DND-41 (cell line): ENCODE results near the gene IVD.

ENCODE experiments used
- ATAC-seq: fragments of 200-7000 bp; cut with Tn5 transposase; 3 replicates; pipeline ENCODE4 v1.9.1; 2021; ENCODE audit warnings: low read depth; ENCODE audit not compliant: insufficient read depth
- DNase-seq: peaks from one replicate; pipeline ENCODE4 v3.0.0-alpha.2; 2020
- H2AFZ ChIP-seq: 2 replicates; pipeline ENCODE4 v1.6.0; 2012; ENCODE audit warnings: low read depth, low read length
- H3K27ac ChIP-seq: 2 replicates; pipeline ENCODE4 v1.5.1; 2012; ENCODE audit warnings: low read length, inconsistent platforms
- H3K27me3 ChIP-seq: fragments of 200-600 bp; sonication (generic); 2 replicates; pipeline ENCODE4 v1.6.0; 2012; ENCODE audit warnings: low read length, mild to moderate bottlenecking, inconsistent platforms; ENCODE audit not compliant: insufficient read depth, poor library complexity
- H3K36me3 ChIP-seq: 2 replicates; pipeline ENCODE4 v1.5.1; 2012; ENCODE audit warnings: low read length, inconsistent platforms; ENCODE audit not compliant: insufficient read depth
- H3K4me1 ChIP-seq: 2 replicates; pipeline ENCODE4 v1.5.1; 2012; ENCODE audit warnings: mild to moderate bottlenecking, low read length; ENCODE audit not compliant: insufficient read depth
- H3K4me2 ChIP-seq: 2 replicates; pipeline ENCODE4 v1.6.0; 2012; ENCODE audit warnings: mild to moderate bottlenecking, moderate library complexity, low read length, inconsistent platforms; ENCODE audit not compliant: insufficient read depth
- H3K4me3 ChIP-seq, 2 experiments: fragments of 200-600 bp in 1 of 2; shearing (Covaris generic) in 1 of 2; 2 replicates each; pipeline ENCODE4 v1.5.1; 2012 to 2016; ENCODE audit warnings: inconsistent platforms in 2 of 2, low read length in 2 of 2, mild to moderate bottlenecking in 2 of 2, low read depth in 1 of 2, moderate library complexity in 1 of 2
- H3K79me2 ChIP-seq: 2 replicates; pipeline ENCODE4 v1.6.0; 2012; ENCODE audit warnings: low read length, inconsistent platforms; ENCODE audit not compliant: insufficient read depth
- H3K9ac ChIP-seq: 2 replicates; pipeline ENCODE4 v1.6.0; 2012; ENCODE audit warnings: low read depth, mild to moderate bottlenecking, inconsistent platforms, low read length, moderate library complexity
- H3K9me3 ChIP-seq: 2 replicates; pipeline ENCODE4 v1.5.1; 2012; ENCODE audit warnings: low read length, moderate library complexity, mild to moderate bottlenecking, inconsistent platforms; ENCODE audit not compliant: insufficient read depth, severe bottlenecking
- H4K20me1 ChIP-seq: 2 replicates; pipeline ENCODE4 v1.6.0; 2012; ENCODE audit warnings: low read length; ENCODE audit not compliant: insufficient read depth
- CTCF ChIP-seq: IDR thresholded peaks from 2 replicates; pipeline ENCODE4 v1.5.1; 2012; ENCODE audit warnings: borderline replicate concordance, low read length, moderate library complexity, mild to moderate bottlenecking; ENCODE audit not compliant: poor library complexity, severe bottlenecking; ENCODE audit errors: extremely low read depth
- EZH2 ChIP-seq: IDR thresholded peaks from 3 replicates; pipeline ENCODE4 v1.6.1; 2012; ENCODE audit warnings: borderline replicate concordance, low read depth, mild to moderate bottlenecking, moderate library complexity, low read length, inconsistent platforms; ENCODE audit not compliant: severe bottlenecking

Gene IVD

GRCh38 chr15:40470423-40471104 lies 65.0 kb downstream of the IVD start, which contains the start of gene CHST14:
TSS of gene CHST14 (plus strand) at chr15:40470984. CDS start at chr15:40471214, 230 bp downstream.
- Histone ChIP-seq H3K79me2 (peaks cover 7% of the 10 kb centered on the region), H3K36me3 (peaks cover 17% of the 10 kb centered on the region), H3K9ac (peak within 1 kb of the TSS; percentile 65), H3K9me3 (no peaks in the 10 kb centered on the region), H4K20me1 (no peaks in the 10 kb centered on the region), H3K4me3 (peak within 1 kb of the TSS; percentile 8 to 62; a peak in 3 of 4 replicates), H3K4me2 (peak within 1 kb of the TSS; percentile 88), H3K27me3 (no peaks in the 10 kb centered on the region), H3K27ac (peak within 1 kb of the TSS; percentile 88), H2AFZ (peak within 1 kb of the TSS; percentile 89), H3K4me1 (peaks cover 25% of the 10 kb centered on the region)
- TF ChIP-seq CTCF (peak; percentile 9), EZH2 (no peak)
- ATAC-seq (peak; percentile 89), DNase-seq (peak; percentile 79)
